ENCODE results near the gene ITGAV. TPM values are rescaled to one million over a fixed set of nuclear protein-coding genes. Genes with fewer than 3 reads are reported as not detected.

ITGAV gene
- total RNA-seq, 2 donors from 2014 or later: 104 to 118 TPM

- no peak for DNase-seq (ENCODE audit: low spot score)
- intact Hi-C loops (cut with DNase I): no loop called here
Observed at GRCh38 chr2:186605041-186605440, 15.2 kb downstream of the ITGAV start.

GRCh38 chr2:186607660-186608324 is 17.9 kb downstream of the ITGAV start:
- DNase-seq (ENCODE audit: low spot score): no peak
- intact Hi-C loops (cut with DNase I): no loop called here

GRCh38 chr2:186610785-186611184 is 20.9 kb downstream of the ITGAV start:
- intact Hi-C loops (cut with DNase I): no loop called here
- DNase-seq (ENCODE audit: low spot score): no peak

GRCh38 chr2:186611526-186611925 is 21.7 kb downstream of the ITGAV start:
- intact Hi-C loops (cut with DNase I): no loop called here
- no peak for DNase-seq (ENCODE audit: low spot score)

GRCh38 chr2:186612026-186612425 is 22.2 kb downstream of the ITGAV start:
- intact Hi-C loops (cut with DNase I): no loop called here
- no peak for DNase-seq (ENCODE audit: low spot score)

- intact Hi-C loops (cut with DNase I): no loop called here
Observed at GRCh38 chr2:186612555-186613440, 22.9 kb downstream of the ITGAV start.

GRCh38 chr2:186614373-186614772 is 24.5 kb downstream of the ITGAV start:
- DNase-seq (ENCODE audit: low spot score): no peak
- intact Hi-C loops (cut with DNase I): no loop called here

More at GRCh38 chr2:186612555-186613440, 22.9 kb downstream of the ITGAV start:
- DNase-seq (ENCODE audit: low spot score): no peak

GRCh38 chr2:186617148-186617547 is 27.3 kb downstream of the ITGAV start:
- intact Hi-C loops (cut with DNase I): no loop called here
- no peak for DNase-seq (ENCODE audit: low spot score)

- intact Hi-C loops (cut with DNase I): no loop called here
- no peak for DNase-seq (ENCODE audit: low spot score)
Observed at GRCh38 chr2:186617771-186618170, 27.9 kb downstream of the ITGAV start.

GRCh38 chr2:186618696-186619095 is 28.8 kb downstream of the ITGAV start:
- no peak for DNase-seq (ENCODE audit: low spot score)
- intact Hi-C loops (cut with DNase I): no loop called here

GRCh38 chr2:186623084-186623483 is 33.2 kb downstream of the ITGAV start:
- intact Hi-C loops (cut with DNase I): no loop called here
- no peak for DNase-seq (ENCODE audit: low spot score)

- DNase-seq (ENCODE audit: low spot score): no peak
- intact Hi-C loops (cut with DNase I): no loop called here
Observed at GRCh38 chr2:186624276-186624675, 34.4 kb downstream of the ITGAV start.

- no peak for DNase-seq (ENCODE audit: low spot score)
- intact Hi-C loops (cut with DNase I): no loop called here
Observed at GRCh38 chr2:186629250-186629996, 39.6 kb downstream of the ITGAV start.

- intact Hi-C loops (cut with DNase I): no loop called here
Observed at GRCh38 chr2:186632417-186632816, 42.6 kb downstream of the ITGAV start.

GRCh38 chr2:186634701-186635100 is 44.8 kb downstream of the ITGAV start:
- no peak for DNase-seq (ENCODE audit: low spot score)
- intact Hi-C loops (cut with DNase I): no loop called here

More at GRCh38 chr2:186632417-186632816, 42.6 kb downstream of the ITGAV start:
- DNase-seq (ENCODE audit: low spot score): no peak

GRCh38 chr2:186636800-186637496 is 47.1 kb downstream of the ITGAV start:
- intact Hi-C loops (cut with DNase I): no loop called here
- DNase-seq (ENCODE audit: low spot score): no peak

- intact Hi-C loops (cut with DNase I): no loop called here
Observed at GRCh38 chr2:186637497-186637800, 47.6 kb downstream of the ITGAV start.

GRCh38 chr2:186639939-186640338 is 50.1 kb downstream of the ITGAV start:
- intact Hi-C loops (cut with DNase I): loop anchor here (5.0 kb wide), 2 partner anchors 133 to 138 kb away; no protein-coding TSS in a partner anchor
- DNase-seq (ENCODE audit: low spot score): no peak

More at GRCh38 chr2:186637497-186637800, 47.6 kb downstream of the ITGAV start:
- DNase-seq (ENCODE audit: low spot score): no peak

GRCh38 chr2:186641132-186641806 is 51.4 kb downstream of the ITGAV start:
- intact Hi-C loops (cut with DNase I): loop anchor here (5.0 kb wide), 2 partner anchors 134 to 139 kb away; no protein-coding TSS in a partner anchor
- DNase-seq (ENCODE audit: low spot score): no peak
